DMS53 treated with DMSO at 0.1 percent for 48 hours (cell line): ENCODE data around the gene C20orf144.
A peak's percentile ranks its signal among the peaks of the same experiment; 100 is the strongest.

ENCODE experiments used
- DNase-seq: peaks from one replicate; lab custom pipeline; 2025; ENCODE audit not compliant: unreplicated experiment; lab: John Stamatoyannopoulos, UW

C20orf144 gene

DNA sequence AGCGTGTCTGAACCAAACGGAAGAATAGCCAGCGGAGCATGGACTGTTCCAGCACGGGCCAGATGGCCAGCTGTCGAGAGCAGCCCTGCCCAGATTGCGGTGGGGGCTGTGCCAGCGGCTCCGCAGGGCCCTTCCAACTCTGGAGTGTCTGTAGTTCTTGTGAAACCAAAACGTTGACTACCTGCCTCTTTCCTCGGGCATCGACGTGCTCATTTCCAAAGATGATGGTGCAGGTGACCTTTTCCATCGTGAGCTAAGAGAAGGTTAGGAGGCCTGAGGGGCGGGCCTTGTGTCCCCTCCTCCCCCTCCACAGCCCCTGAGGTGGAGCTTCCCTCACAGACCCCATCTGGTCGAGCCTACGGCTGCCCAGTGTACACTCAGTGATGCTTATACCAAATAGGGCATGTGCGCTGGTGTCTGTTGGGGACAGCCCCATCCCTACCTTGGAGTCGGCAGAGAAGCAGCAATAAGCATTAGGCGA lies 12.9 kb upstream of the C20orf144 start:
- peak; percentile 93 for DNase-seq

DNA sequence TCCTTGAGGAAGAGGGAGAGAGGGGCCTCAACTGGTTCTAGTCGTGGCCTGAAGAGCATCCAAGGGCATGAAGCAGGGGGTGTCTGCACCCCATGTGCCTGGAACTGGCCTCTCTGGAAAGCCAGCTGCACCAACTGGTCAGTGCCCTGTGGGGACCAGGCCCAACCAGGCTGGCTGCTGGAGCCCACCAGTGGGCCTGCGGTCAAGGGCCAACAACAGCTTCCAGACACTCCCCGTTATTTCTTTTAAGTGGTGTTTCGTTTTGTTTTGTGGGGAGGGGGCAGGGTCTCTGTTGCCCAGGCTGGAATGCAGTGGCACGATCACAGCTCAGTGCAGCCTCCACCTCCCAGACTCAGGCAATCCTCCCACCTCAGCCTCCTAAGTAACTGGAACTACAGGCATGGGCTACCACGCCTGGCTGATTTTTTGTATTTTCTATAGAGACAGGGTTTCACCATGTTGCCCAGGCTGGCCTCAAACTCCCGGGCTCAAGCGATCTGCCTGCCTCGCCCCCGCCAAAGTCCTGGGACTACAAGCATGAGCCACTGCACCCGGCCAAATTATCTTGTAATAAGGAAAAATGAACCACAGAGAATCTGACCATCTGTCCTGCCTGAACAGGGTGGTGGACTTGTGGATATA lies 11.9 kb upstream of the C20orf144 start:
- DNase-seq, result no peak

DNA sequence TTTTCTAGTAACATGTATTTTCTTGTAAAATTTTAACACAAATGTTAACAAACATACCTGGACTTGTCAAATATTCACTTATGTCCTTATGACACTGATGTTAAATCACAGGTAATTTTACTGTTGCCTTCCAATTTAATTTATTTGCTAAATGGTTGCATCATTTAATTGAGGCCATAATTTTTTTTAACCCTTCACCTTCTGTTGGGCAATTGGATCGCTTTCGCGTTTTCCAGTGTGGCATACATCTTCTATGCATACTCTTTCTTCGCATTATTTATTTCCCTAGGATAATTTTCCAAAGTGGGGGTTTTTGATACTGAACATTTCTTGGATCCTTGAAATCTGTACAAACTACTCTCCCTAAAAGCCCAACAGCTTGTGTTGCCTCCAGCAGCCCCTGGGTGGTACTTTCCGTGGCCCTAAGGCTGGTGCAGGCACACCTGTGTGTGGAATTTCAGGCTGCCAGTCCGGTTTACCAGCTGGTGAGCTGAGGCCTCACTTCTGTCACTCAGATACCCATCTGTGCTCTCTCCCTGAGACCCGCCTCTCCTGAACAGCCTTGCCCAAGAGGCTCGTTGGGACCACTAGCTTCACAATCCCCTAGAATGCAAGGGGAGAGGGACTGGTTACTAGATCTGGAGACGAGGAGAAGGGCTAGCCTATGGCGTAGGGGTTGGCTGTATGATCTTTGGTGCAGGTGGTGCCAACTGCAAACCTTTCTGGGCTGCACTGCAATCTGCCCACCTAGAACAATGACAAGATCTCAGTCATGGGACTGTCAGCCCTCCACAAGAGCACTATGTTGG lies 11.2 kb upstream of the C20orf144 start:
- DNase-seq, result peak; percentile 47

DNA sequence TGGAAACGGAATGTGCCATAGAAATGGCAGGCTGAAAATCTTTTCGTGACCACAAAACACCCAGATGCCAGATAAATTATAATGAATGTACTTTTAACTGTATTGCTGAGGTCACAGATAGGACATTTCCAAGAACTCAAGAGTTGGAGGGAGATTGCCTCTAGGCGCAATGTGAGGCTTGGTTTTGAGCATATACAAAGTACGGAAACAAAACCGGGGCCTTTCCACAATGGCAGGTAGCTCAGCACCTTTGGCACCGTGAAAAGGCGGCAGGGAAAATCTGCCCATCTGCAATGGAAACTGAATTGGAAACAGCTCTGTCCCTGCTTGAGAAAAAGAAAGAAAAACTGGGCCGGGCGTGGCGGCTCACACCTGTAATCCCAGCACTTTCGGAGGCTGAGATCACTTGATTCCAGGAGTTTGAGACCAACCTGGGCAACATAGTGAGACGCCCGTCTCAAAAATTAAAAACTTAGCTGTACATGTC lies 10.5 kb upstream of the C20orf144 start:
- DNase-seq, result no peak

DNA sequence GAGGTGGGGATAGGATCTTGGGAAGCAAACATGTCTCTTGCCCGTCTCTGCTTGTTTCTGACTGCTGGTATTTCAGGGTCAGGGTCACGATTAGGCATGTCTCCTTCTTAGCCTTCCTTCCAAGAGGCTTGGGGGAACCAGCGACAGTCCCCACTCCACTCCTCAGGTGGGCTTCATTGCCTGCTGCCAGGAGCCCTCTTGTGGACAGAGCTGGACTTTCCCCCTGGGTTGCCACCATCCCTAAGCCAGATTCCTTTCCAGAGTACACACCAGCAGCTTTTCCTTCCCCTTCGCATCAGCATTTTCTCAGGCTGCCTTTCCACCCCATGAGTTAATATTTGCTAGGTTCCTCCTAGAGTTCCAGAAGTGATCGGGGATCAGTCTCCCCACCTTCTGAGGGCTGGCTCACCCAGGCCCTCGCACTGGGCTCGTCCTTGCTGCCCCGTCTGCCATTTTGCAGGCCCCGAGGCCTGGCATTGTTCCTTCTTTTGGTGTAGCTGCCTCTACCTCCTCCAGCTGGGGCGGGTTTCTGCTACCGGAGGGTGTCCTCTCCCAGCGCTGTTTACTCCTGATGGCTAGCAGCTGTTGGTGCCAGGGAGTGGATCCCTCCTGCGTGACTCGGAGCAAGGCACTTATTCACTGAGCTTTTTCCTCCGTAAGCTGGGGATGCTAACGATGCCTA lies 8.8 kb upstream of the C20orf144 start:
- DNase-seq, result peak; percentile 88

DNA sequence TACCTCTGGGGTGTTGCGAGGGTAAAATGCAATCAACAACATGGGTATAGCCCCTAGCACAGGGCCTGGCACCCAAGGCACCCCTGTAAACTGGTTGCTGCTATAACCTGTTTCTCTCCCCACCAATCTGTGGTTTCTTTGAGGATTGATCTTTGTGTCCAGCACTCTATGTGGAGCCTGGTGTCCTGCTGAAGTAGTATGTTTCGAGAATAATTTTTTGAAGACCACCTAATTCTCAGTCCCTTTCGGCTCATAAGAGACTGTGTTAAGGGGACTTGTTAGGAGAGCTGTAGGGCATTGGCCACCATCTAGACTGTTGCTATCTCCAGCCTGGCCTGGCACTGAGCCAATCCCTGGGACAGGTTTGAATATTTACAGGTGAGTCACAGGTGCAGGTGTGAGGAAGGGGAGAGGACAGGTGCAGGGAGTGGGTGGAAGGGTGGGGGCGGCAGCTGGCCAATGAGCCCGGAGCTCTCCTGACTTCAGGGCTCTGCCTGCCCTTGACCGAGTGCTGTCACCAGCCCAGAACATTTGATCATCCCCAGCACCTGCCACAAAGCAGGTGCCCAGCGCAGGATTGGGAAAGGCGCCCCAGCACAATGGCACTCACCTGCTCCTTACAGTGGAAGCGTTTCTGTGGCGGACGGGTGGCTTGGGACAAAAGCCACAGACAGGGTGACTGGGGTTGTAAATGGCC lies 8.1 kb upstream of the C20orf144 start:
- DNase-seq, result peak; percentile 98

DNA sequence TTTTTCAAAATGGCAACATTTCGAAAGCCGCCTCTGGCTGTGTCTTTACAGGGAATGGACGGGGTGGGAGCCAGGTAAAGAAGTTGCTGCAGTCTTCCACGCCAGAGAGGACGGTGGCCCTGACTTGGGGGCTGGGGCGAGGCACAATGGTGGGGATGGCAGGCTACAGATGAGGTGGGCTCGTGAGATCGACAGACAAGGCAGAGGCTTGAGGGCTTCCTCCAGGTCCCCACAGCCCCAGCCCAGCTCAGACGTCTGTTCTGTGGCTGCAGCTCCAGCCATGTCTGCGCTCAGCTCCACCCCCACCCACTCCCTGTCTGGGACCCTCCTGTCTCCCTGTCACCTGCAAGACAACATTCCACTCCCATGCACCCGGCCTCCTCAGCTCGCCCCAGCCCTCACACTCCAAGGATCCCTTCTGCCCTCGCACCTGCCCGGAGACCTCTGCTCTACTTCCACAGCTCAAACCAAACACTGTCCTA lies 7.4 kb upstream of the C20orf144 start:
- DNase-seq, result no peak

DNA sequence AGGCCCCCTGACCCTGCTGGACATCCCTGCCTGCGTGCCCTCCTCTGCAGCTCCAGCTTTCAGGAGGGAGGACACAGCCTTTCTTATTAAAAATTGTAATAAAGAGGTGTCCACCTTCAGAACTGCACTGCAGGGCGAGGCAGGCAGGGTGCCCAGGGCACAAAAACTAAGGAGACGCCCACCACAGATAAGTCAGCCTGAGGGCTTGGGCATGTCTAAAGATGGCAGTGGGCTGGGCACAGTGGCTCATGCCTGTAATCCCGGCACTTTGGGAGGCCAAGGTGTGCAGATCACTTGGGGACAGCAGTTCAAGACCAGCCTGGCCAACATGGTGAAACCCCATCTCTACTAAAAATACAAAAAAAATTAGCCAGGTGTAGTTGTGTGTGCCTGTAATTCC lies 7.0 kb upstream of the C20orf144 start:
- no peak for DNase-seq

DNA sequence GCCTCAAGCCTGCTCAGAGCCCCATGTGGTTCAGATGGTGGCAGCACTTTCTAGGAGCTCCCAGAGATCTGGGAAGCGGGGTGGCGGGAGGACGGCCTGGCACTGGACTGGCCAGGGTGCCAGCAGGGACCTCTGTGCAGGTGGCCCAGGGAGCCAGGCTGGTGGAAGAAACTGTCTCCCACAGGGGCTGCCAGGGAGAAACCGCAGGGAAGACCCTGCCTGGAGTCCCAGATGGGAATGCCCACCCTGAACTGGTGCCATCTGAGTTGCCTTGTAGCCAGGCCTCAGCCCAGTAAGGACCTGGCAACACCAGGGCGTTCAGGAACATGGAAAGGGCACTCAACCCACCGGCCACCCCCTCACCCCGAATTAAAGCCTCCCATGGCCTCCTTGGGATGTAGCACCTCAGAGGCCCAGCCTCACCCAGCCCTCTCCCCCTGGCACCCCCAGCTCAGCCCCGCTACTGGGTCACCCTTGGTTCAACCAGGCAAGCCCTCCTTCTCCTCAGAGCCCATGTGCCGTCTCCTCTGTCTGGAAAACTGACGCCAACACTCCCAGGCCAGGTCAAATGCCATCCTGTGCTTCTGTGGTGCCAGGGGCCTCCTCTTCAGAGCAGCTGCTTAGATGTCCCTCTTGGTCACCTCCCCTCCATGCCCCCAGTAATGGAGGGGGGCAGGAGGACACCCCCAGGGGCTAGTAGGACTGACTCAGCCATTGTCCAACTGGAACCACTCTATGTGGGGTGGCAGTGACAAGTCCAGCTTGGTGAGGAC lies 5.9 kb upstream of the C20orf144 start:
- DNase-seq, result no peak

DNA sequence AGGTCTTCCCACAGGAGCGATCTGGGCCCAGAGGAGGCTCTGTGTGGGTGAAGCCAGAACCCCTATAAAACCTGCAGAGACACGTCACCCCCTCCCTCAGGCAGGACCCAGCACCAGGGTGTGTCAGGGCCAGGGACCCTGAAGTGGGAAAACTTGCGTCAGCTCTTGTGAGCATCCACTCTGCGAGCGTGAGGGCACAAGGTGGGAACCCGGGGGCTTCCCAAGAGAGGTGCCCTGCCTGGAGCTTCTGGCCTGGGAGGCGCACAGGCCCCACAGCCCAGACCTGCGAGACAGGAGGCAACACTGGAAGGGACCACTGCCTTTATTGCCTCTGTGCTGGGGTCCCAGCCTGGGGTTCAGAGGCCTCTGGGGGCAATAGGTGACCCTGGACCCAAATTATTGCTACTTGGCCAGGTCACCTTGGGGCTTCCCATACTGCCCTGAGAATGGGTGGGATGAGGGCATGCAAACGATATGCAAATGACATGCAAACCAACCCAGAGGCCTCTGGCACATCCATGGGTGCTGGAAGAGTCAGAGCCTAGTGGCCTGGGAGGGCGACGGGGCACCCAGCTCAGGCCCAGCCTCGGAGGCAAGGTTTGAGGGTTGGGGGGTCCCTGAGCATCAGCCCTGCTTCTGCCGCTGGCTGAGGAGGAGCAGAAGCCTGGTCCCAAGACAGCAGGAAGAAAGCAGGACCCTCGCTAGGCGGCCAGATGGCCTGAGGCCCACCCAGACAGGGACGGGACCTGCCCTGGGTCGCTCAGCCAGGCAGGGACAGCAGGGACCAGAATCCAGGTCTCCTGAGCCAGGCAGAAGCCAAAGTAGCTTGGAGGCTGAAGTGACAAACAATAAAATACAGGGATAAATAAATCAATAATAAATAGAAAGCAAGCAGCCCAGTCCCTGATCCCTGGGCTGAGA lies 5.1 kb upstream of the C20orf144 start:
- no peak for DNase-seq

DNA sequence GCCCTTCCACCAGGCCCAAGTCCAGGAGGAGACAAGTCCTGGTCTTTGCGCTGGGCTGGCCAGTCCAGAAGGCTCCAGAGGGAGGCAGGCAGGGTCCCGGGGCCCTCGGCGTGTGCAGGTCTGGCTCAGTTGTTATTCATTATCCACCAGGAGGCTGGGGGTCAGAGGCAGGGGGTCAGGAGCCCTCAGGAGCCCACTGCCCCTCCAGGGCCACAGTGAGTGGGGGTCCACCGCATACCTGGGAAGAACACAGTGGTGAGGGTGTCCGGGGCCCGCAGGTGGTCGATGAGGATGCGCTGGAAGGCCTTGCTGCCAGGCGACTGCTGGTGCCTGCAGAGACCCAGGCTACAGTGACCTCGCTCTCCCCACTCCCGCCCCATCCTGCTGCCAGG lies 4.4 kb upstream of the C20orf144 start:
- no peak for DNase-seq

DNA sequence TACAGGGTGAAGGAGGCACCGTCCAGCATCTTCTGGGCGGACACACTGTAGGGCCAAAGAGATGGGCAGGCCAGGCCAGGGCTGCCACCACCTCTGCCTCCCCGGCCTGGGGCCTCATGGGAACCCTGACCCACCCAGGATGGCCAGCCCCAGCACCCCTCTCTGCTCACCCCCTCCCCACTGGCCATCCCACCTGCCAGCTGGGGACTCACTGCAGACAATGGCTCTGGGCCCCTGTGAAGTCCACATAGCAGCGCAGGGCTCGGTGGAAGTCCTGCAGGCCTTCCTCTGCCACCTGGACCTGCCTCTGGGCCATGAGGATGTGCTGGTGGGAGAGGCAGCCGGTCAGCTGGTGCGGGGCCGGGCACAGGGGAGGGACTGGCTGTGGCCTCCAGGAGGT lies 3.6 kb upstream of the C20orf144 start:
- no peak for DNase-seq

DNA sequence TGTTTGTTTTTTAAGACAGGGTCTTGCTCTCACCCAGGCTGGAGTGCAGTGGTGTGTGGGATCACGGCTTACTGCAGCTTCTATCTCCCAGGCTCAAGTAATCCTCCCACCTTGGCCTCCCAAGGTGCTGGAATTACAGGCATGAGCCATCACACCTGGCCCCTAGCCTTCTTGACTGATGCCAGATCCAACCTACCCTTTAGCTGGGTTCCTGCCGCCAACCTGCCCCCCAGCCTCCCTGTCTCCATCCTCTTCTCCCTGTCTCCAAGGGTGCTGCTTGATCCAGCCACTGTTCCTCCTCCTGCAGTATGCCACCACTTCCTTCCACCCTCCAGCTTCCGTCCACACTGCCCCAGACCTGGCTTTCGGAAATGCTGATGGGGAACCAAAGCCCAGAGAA lies 3.2 kb upstream of the C20orf144 start:
- DNase-seq, result no peak

DNA sequence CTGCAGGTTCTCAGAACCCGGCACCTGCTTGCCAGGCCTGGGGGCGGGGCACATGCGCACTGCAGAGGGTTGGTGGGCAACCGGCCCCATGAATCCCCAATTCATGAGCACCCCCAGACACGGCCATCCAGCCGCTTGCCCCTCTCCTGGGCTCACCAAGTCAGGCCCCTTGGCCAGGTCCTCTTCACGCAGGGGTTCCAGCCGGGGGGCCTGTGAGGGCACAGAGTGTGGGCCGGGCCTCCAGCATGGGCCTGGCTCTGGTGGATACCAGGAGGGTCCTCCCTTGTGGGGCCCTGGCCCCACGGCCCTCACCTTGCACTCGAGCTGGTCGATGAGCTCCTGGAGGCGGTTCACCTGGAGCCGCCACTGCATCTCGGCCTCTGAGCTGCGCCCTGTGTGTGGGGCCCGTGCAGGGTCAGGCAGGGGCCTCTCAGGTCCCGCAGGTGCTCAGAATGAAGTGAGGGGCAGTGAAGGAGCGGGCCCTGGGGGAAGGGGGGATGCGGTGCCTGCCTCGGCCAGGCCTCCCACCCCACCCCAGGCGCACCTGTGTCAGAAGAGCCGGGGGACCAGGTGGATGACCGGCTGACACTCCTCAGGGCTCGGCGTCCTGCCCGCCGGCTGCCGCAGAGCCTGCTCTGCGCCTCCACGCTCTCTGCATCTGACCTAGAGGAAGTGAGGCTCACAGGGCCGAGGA lies 2.6 kb upstream of the C20orf144 start:
- DNase-seq, result no peak

DNA sequence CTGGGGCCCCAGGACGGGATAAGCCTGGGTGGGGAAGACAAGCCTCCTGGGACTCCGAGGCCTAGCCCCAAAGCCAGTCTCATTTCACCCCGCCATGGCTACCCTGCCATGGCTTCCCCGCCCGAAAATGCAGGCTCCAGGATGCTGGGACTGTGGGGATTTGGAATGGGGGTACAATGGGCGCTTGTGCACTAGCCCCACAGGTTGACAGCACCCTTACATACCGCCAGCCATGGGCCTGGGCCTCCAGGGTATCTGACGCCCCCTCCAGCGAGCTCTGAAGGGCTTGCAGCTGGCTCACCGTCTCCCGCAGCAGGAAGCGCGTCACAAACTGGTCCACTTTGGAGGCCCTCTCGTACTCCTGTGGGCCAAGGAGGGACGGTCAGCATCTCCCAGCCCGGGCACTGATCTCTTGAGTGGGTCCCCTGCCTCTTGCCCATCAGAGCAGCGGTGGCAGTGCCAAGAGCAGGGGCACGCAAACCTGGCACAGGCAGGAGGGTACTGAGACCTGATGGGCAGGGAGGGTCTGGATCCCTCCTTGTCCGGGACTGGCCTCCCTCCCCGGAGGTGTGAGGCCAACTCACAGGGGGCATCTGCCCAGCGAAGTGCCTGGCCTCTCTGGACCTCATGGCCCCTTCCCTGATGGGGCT lies 2.0 kb upstream of the C20orf144 start:
- no peak for DNase-seq

DNA sequence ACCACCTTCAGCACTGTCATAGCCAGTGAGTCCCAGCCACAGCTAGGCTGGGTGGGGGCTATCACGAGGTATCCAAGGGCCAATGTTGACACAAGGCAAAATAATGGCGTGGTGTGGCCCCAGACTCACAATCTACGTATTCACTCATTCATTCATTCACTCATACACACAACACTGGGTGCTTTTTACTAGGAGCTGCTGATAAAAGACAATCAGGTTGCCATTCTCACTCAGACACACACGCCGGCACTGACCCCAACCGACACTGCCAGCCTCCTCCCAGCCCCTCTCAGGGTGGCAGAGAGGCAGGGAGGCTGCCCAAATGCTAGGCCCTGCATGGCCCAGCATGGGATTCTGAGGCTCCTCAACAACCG lies 1.5 kb upstream of the C20orf144 start:
- no peak for DNase-seq

DNA sequence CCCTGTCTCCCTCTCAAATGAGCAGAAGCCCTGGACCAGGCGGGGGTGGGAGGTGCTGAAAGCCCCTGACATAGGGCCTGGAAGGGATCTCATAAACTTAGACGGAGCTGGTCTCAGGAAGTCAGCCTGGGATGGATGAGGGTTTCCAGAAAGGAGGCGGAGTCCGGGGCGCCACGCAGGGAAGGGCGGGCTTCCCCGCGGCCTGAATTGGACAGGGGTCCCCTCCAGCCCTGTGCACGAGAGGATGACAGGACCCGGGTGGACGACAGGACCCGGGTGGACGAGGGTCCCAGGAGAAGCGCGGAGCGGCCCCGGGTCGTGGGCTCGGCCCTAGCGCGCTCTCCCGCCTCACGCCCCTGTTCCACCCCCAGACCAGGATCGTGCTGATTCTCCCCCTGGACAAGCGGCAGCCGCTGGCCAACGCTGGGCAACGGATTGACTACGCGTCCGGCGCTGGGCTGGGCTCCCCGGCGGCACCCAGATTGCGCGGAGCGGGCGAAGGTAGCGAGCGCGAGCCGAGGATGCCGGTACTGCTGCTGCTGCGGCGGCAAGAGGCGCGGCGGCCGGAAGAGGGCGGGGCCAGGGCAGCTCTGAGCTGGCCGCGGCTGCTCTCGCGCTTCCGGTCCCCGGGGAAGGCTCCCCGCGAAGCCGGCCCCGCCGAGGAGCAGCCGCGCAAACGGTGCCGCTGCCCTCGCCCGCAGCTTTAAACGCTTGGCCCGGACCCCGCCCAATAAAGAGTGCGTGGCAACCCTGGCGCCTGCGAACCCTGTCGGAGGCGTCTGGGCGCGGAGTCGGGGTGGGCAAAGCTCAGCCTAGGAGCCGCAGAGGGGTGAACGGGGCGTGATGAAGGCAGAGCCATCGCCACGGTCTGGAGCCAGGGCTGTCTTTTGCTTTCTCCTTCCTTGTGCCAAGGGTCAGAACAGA lies 1.3 kb downstream of the C20orf144 start:
- peak; percentile 56 for DNase-seq
